ENCODE results near the gene PCNX3. TPM values are rescaled to one million over a fixed set of nuclear protein-coding genes. Genes with fewer than 3 reads are reported as not detected.

The PCNX3 gene
- polyA plus RNA-seq, 3 donors = 0.58 to 36.4 (median 1.7) TPM

- H3K4me2 ChIP-seq (replicated peaks; ENCODE audit: extremely low read depth, low read length, poor library complexity, severe bottlenecking) = peak within 1 kb of the TSS; percentile 95
- peak within 1 kb of the TSS; percentile 95 for H3K9ac ChIP-seq (ENCODE audit: insufficient read depth, low read length, poor library complexity, severe bottlenecking)
- H3K9me3 ChIP-seq (replicated peaks in 1 of 2; ENCODE audit: control insufficient read depth in 1 of 2, insufficient read depth in 1 of 2, low read length in 2 of 2) = no peaks in the 10 kb centered on the region
- H3K4me3 Mint-ChIP-seq = peak within 1 kb of the TSS; percentile 86 to 91
- peaks cover 36% of the 10 kb centered on the region for H3K79me2 ChIP-seq (ENCODE audit: insufficient read depth, low read length)
- intact Hi-C loops (cut with micrococcal nuclease) = loop anchor here (1.0 to 5.0 kb wide), 2 partner anchors 10 to 36 kb away; no protein-coding TSS in a partner anchor
- peak within 1 kb of the TSS; percentile 95 to 99 for H3K27ac ChIP-seq (ENCODE audit: low read depth in 1 of 2, low read length in 2 of 2)
- peak; percentile 87 to 96 (median 89) for DNase-seq
- H3K27me3 Mint-ChIP-seq (ENCODE audit: low read depth in 3 of 3) = peaks cover 0 to 2% (median 0%) of the 10 kb centered on the region in 3 donors
- peak within 1 kb of the TSS; percentile 85 for H2AFZ ChIP-seq (ENCODE audit: insufficient read depth, low read depth, low read length, poor library complexity, severe bottlenecking)
- H3K9me3 Mint-ChIP-seq = no peaks in the 10 kb centered on the region
- H3K4me3 ChIP-seq (replicated peaks in 1 of 3; ENCODE audit: low read depth in 2 of 3, low read length in 3 of 3) = peak within 1 kb of the TSS; percentile 85 to 90 (median 85)
- H3K36me3 Mint-ChIP-seq = peaks cover 32 to 35% of the 10 kb centered on the region in 2 donors
- H3K27ac Mint-ChIP-seq = peak within 1 kb of the TSS; percentile 90 to 98 (median 97)
- peaks cover 34 to 36% of the 10 kb centered on the region in 2 donors for H3K36me3 ChIP-seq (replicated peaks in 1 of 2; ENCODE audit: control insufficient read depth in 1 of 2, insufficient read depth in 2 of 2, low read length in 2 of 2)
- H3K4me1 Mint-ChIP-seq = peaks cover 21% of the 10 kb centered on the region
- TF ChIP-seq CTCF (IDR thresholded peaks at IDR 0.05) = no peak
- H3K4me1 ChIP-seq (ENCODE audit: control insufficient read depth in 1 of 2, insufficient read depth in 2 of 2, low read length in 2 of 2) = peaks cover 26 to 27% of the 10 kb centered on the region in 2 donors
- no peaks in the 10 kb centered on the region for H3K27me3 ChIP-seq (ENCODE audit: control insufficient read depth in 2 of 2, insufficient read depth in 2 of 2, low read length in 2 of 2)
- H4K20me1 ChIP-seq (ENCODE audit: insufficient read depth, low read length) = peaks cover 37% of the 10 kb centered on the region
- under 1% methylated on average over 86 of the region's 91 CpGs for WGBS (ENCODE audit: insufficient coverage)
Observed at GRCh38 chr11:65662799-65663638, 47.4 kb downstream of the PCNX3 start, which contains the start of gene RELA. Gene RELA (minus strand): TSS chr11:65662916. CDS start chr11:65662832, 84 bp downstream.

- peak in 2 of 3 donors; percentile 58 to 77 for DNase-seq
- H2AFZ ChIP-seq (ENCODE audit: insufficient read depth, low read depth, low read length, poor library complexity, severe bottlenecking) = peak overlapping the region; percentile 85
Observed at GRCh38 chr11:65663639-65664200, 48.1 kb downstream of the PCNX3 start.

More at GRCh38 chr11:65663639-65664200, 48.1 kb downstream of the PCNX3 start:
- H4K20me1 ChIP-seq (ENCODE audit: insufficient read depth, low read length) = peaks cover 30% of the 10 kb centered on the region
- WGBS (ENCODE audit: insufficient coverage) = 0% methylated on average over 11 of the region's 15 CpGs
- H3K27me3 Mint-ChIP-seq (ENCODE audit: low read depth in 3 of 3) = peaks cover 0 to 2% (median 0%) of the 10 kb centered on the region in 3 donors
- no peaks in the 10 kb centered on the region for H3K27me3 ChIP-seq (ENCODE audit: control insufficient read depth in 2 of 2, insufficient read depth in 2 of 2, low read length in 2 of 2)
- H3K9me3 Mint-ChIP-seq = no peaks in the 10 kb centered on the region
- peak overlapping the region; percentile 90 to 98 (median 97) for H3K27ac Mint-ChIP-seq
- peaks cover 27 to 29% of the 10 kb centered on the region in 2 donors for H3K36me3 ChIP-seq (replicated peaks in 1 of 2; ENCODE audit: control insufficient read depth in 1 of 2, insufficient read depth in 2 of 2, low read length in 2 of 2)
- H3K9ac ChIP-seq (ENCODE audit: insufficient read depth, low read length, poor library complexity, severe bottlenecking) = peak overlapping the region; percentile 95
- peaks cover 26 to 27% of the 10 kb centered on the region in 2 donors for H3K4me1 ChIP-seq (ENCODE audit: control insufficient read depth in 1 of 2, insufficient read depth in 2 of 2, low read length in 2 of 2)
- peak overlapping the region; percentile 86 to 91 for H3K4me3 Mint-ChIP-seq
- H3K9me3 ChIP-seq (replicated peaks in 1 of 2; ENCODE audit: control insufficient read depth in 1 of 2, insufficient read depth in 1 of 2, low read length in 2 of 2) = no peaks in the 10 kb centered on the region
- H3K4me2 ChIP-seq (replicated peaks; ENCODE audit: extremely low read depth, low read length, poor library complexity, severe bottlenecking) = peak overlapping the region; percentile 95
- H3K27ac ChIP-seq (ENCODE audit: low read depth in 1 of 2, low read length in 2 of 2) = peak overlapping the region; percentile 95 to 99
- peaks cover 36% of the 10 kb centered on the region for H3K79me2 ChIP-seq (ENCODE audit: insufficient read depth, low read length)
- peaks cover 21% of the 10 kb centered on the region for H3K4me1 Mint-ChIP-seq
- TF ChIP-seq CTCF (IDR thresholded peaks at IDR 0.05) = no peak
- intact Hi-C loops (cut with micrococcal nuclease) = loop anchor here in 1 of 2 donors (5.0 kb wide), 1 partner anchor 36 kb away; no protein-coding TSS in a partner anchor
- H3K4me3 ChIP-seq (replicated peaks in 1 of 3; ENCODE audit: low read depth in 2 of 3, low read length in 3 of 3) = peak overlapping the region; percentile 81 to 85 (median 85)
- peaks cover 25 to 28% of the 10 kb centered on the region in 2 donors for H3K36me3 Mint-ChIP-seq
